Stimulated activated CD4-positive, alpha-beta T cell treated with anti-CD3 and anti-CD28 coated beads, Interleukin-1b, Interleukin-23, amount 100 ng/mL, for 4 hours (primary cell): Measurements from ENCODE around the gene ACLY.

Source experiments
- DNase-seq, 2 donors: peaks; one replicate each; pipeline ENCODE4 v3.0.0-alpha.2; 2020; ENCODE audit warnings: low read depth in 2 of 2

ACLY gene

DNA sequence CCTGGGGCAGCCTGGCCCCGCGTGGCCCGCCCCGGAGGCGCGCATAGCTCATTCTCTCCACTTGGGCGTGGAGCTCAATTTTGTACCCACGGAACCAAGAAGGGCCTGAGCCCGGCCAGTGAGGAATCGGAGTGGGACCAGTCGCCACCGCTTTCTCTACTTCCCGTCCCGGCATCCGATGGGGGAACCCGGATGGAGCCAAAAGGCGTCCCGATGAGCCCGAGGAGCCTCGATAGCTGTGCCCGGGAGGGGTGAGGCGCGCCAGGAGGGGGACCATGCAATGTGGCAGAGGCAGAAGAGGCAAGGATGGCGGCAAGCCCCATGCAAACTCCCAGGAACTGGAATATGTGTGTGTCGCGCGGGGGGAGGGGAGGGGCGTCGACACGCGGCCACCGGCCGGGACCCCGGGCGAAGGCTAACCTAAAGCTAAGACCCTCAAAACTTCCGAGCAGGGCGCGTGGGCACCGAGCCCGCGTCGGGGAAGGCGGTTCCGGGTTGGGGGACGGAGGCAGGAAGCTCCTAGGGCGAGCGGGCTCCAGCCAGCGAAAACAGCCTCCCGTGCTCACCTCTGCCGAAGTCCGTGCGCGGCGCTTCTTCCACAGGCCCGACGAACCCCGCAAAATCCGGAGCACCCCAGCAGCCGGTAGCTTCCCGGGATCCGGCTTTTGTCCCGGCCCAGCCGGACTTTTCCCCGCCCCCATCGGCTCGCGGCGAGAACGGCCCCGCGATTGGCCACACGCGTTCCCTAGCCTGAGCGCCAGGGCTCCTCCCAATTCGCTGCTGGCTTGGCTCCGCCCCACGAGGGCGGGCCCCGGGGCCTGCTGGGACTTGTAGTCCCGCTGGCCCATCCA lies at the start of gene ACLY:
ACLY (minus strand) TSS at position 638 of the 851 bp plus-strand sequence. CDS start 5,078 bp downstream, outside the sequence.
- peak; percentile 93 to 96 for DNase-seq

DNA sequence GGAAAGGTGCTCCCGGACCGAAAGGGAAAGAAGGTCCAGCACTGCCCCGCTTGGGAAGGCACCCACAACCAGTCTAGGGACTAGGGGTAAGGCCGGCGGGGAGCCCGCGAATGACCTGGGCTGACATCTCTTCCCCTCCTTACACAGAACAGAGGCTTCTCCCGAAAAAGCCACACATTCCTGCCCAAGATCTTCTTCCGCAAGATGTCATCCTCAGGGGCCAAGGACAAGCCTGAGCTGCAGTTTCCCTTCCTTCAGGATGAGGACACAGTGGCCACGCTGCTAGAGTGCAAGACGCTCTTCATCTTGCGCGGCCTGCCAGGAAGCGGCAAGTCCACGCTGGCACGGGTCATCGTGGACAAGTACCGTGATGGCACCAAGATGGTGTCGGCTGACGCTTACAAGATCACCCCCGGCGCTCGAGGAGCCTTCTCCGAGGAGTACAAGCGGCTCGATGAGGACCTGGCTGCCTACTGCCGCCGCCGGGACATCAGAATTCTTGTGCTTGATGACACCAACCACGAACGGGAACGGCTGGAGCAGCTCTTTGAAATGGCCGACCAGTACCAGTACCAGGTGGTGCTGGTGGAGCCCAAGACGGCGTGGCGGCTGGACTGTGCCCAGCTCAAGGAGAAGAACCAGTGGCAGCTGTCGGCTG lies 49.3 kb upstream of the ACLY start:
- no peak for DNase-seq

DNA sequence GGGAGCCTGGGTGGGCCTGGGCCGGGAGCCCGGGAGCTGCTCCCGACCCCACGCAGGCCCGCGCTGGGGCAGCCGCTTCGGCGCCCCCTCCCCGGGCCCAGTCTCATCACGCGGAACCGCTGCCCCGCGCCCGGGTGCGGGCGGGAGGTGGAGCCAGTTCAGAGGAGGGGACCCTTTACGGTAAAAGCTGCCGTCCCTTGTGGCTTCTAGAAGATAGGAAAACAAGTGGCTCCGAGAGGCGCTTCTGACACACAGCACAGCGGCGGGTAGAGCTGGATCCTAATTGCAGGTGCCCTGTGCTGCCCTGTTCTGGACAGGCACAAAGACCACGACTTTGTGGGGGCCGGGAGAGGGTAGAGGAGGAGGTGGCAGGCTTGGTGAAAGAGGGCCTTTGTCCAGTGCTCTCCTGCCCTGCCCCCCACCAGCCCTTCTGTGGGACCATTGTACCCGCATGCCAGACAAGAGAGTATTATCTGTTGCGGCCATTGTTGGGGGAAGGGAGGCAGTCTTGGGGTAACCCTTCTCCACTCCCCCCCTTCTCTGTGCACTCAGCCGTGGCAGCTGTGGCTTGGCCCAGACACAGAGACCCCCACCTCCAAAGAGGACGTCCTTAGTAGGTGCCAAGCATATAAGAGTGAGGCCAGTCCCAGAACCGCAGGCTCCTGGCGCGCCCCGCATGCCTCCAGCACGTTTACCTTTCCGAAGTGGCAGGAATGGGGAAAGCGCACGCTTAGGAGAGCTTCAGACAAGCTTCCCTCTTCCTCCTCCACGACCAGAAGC lies 48.6 kb upstream of the ACLY start:
- DNase-seq = peak; percentile 15 to 21

DNA sequence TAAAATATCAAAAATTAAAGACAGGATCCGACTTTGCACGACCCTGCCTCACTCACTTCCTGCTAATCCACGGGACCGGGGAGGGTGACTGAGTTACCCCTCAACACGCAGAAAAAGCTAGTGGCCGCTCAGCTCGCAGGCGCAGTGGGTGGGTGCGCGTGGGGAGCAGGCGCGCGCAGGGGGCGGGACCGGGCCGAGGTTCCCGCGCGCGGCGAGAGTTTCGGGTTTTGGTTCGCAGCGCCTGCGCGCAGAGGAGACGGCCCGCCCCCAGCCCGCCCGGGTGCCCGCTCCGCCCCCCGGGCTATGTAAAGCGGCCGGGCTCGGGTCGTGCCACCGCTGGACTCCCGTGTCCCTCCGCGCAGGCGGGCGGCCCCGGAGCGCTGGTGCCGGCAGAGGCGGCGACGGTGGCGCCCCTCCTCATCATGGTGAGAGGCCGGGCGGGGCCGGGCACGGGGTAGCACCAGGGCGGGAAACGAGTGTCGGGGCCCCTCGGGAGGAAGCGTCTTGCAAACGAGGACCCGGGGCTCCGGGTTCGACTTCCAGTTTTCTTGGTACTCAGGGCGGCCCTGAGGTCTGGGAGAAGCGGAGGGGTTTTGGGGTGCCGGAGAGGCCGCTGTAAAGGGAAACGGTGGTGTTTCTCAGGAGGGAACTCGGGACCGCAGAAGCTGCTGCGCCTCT lies 47.9 kb upstream of the ACLY start, which contains the start of gene CNP:
CNP (plus strand) TSS at position 333 of the 678 bp plus-strand sequence; CDS start at position 423, 90 bp downstream.
- DNase-seq = peak; percentile 87 to 92

DNA sequence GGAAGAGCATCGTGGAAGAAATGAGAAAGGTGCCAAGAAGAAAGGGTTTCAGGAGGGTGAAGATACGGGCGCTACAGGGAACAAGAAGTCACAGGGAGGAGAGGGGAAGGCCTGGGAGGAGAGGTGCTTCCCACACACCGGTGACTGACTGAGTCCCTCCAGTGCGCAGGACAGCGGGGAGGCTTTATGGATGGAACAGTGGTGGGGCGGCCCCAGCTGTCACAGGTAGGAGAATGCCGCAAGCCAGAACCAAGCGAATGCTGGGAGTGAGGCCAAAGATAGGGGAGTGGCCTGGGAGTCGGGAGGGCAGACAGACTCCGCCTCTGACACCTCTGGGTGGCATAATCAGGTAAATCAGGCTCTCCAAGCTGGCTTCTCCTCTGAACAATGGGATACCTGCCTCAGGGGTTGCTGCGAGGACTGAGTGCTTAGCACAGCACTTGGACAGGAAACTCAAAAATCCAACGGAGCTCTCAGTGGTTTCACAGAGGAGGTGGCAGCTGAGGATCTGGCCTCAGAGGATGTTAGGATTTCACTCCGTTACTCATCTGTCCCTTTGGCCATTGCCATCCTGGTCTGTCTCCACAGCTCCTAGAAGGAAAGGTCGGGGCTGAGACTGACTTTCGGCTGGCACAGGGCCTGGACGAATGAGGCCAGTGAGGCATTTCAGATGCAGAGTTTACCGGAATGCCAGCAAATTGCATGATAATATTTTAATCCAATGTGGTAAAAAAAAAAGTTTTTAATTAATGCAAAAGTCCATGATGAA lies 47.1 kb upstream of the ACLY start:
- DNase-seq = peak; percentile 38 to 53

DNA sequence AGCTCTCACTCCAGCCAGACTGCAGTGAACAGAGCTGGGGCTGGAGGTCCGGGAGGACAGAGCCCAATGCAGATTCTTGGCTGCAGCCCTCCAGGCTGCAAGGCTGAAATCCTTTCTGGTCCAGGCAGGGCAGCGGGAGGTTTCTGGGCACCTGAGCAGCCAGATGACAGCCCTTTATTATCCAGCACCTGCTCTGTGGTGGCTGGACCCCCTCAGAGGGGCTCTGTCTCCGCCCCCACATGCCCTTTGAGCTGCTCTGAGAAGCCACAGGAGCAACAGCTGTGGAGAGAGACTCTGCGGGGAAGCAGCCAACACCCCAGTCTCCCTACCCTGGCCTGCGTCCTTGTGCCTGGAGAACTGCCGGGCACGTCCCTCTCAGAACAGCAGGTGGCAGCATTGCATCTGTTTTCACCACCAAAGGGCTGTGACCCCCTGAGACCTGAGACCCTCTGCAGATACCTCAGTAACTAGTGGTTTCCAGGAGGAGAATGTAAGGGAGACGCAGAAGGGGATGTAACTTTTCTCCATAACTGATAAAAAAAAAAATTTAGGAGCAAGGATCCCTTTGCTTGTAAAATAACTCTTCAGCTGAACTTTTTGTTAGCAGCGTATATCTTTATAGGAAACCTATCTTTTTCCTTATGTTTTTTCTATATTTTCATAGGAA lies 44.1 kb upstream of the ACLY start:
- peak; percentile 57 to 58 for DNase-seq

DNA sequence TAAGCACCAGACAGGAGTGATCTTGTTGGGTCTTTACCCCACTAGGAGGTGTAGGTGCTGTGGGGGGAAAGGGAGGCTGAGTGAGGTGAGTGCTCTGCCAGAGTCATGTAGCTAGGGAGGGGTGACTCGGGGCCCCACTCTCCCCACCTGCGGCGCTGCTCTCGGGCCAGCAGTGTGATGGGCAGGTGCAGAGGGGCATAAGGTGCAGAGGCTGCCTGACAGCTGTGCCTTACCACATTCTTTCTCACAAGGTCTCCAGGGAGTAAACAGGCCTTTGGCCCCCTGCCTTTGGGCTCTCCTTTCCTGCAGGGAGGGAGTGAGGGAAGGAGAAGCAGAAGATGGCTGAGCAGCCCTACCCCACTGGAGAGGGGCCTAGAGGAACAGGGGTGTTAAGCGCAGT lies 43.4 kb upstream of the ACLY start:
- DNase-seq = no peak

DNA sequence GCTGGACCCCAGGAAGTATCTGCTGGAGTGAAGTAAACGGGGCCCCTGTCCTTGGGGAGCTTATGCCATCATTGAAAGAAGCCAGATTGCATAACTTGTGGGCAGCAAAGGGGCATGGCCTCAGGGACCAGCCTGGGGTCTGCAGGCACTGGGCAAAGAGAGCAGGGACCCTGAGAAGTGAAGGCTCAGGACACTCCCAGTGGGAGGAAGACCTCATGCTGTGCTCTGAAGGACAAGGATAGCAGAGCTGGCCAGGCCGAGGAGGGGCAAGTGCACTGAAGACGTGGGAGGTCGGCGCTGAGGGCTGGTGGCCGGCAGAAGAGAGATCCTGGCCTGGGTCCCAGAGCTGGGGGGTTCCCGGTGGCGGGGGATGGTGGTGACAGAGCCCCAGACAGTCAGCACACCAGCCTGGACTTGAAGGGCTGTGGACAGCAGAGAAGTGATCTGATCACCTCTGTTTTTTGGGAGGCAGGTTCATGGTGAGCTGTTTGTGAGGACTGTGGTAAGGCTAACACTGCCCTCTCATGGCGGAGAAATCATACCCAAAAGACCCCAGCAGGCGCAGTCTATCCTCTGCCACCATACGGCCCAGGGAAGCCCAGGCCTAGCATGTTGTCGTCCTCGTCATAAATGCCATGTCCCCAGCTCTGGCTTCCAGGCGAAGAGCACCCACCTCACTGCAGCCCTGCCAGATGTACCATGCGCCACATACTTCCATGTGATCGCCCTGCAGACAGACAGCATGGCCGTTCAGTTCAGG lies 40.8 kb upstream of the ACLY start:
- no peak for DNase-seq

DNA sequence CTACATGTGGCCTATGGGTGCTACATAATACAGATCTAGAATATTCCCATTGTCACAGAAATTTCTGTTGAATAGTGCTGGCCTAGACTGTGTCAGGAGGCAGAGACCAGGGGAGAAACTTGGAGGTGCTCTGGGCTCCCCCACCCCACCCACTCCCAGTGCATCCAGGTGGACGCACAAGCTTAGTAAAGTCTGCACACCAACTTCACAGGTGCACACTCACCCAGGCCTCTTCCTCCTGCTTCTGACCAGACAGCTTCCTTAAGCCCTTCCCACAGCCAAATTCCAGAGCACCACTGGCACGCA lies 40.2 kb upstream of the ACLY start:
- DNase-seq = no peak

DNA sequence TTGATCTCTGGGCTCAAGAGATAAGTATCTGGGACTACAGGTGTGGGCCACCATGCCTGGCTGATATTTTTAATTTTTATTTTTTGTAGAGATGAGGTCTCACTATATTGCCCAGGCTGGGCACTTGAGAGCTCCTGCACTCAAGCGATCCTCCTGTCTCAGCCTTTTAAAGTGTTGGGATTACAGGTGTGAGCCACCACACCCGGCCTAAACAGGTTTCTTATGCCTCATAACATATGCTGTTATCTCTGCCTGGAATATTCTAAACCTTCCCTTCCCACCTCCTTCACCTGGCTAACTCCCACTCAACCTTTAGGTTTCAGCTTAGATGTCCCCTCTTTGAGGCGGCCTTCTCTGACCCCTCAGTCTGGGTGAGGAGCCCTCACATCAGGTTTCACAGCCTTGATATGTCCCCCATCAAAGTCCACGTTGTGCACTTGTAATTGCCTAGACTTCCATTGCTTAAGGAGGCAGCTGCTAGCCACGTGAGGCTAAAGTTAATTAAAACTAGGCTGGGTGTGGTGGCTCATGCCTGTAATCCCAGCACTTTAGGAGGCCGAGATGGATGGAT lies 39.2 kb upstream of the ACLY start:
- no peak for DNase-seq

DNA sequence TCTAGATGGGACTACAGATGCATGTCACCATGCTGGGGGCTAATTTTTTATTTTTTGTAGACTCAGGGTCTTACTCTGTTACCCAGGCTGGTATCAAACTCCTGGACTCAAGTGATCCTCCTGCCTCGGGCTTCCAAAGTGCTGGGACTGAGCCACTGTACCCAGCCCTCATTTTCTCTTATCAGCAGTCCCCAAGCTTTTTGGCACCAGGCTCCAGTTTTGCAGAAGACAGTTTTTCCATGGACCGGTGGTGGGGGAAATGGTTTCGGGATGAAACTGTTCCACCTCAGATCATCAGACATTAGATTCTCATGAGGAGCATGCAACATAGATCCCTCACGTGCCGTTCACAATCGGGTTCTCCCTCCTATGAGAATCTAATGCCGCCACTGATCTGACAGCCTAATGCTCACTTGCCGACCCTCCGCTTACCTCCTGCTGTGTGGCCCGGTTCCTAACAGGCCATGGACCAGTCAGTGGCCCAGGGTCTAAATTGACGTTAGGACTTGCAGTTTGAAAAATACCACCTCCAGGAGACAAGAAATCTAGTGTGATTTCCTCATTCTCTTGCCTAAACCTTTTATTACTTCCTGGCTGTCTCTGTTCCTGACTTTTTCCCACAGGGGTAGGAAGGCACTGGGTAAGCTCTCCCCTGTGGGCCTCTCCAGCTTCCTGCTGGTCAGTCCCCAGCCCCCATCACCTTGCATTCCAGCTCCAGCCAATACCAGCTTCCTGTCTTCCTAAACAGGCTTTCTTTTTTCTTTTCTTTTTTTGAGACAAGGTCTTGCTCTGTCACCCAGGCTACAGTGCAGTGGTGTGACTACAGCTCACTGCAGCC lies 38.5 kb upstream of the ACLY start:
- no peak for DNase-seq

DNA sequence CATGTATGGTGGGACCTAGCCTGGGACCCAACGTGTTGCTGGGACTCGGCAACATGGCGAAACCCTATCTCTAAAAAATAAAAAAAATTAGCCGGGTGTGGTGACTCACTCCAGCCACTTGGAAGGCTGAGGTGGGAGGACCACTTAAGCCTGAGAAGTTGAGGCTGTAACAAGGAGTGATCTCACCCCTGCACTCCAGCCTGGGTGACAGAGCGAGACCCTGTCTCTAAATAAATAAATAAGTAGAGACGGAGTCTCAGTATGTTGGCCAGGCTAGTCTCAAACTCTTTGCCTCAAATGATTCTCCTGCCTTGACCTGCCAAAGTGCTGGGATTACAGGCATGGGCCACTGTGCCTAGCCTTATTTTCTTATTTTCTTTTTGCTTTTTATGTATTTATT lies 37.8 kb upstream of the ACLY start:
- no peak for DNase-seq

DNA sequence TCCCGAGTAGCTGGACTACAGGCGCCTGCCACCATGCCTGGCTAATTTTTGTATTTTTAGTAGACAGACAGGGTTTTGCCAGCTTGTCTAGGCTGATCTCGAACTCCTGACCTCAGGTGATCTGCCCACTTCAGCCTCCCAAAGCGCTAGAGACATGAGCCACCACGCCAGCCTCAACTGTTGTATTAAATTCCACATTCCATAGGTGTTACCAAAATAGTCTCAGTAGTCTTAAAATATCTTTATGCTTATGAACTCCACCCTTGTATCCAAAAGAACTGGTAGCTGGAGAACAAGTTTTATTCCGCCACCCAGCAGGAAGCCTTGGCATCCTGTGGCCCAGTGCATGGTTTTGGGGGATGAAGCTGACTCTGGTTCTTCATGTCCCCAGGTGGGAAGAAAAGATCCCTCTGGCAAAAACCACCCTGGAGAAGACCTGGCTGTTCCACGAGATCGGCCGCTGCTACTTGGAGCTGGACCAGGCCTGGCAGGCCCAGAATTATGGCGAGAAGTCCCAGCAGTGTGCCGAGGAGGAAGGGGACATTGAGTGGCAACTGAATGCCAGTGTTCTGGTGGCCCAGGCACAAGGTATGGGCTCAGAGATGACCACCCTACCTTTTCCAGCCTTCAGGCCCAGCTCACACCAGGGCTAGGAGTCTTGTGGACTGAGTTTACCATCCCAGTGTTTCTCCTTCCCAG lies 30.2 kb upstream of the ACLY start:
- DNase-seq = no peak

DNA sequence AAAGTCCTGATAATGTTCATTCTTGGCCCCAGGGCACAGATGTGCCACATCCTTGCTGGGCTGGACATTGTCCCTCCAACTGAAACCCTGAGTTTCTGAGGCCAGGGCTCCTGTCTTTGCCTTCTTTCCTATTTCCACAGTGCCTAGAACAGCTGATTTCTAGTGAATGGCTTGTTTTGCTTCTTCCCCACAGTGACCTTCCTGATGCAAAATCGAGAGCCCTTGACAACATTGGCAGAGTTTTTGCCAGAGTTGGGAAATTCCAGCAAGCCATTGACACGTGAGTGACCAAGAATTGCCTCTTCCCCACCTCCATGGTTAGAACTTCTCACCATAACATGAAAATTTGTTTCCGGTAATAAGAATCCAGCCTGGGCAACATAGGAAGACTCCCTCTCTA lies 26.2 kb upstream of the ACLY start:
- no peak for DNase-seq

DNA sequence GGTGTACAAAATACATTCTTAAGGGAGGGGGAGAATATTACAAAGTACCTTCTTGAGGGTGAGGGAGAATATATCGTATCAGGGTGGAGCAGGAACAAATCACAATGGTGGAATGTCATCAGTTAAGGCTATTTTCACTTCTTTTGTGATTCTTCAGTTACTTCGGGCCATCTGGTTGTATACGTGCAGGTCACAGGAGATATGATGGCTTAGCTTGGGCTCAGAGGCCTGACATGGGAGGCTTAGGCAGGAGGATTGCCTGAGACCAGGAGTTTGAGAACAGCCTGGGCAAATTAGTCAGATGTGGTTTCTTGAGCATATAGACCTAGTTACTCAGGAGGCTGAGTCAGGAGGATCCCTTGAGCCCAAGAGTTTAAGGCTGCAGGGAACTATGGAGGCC lies 24.7 kb upstream of the ACLY start:
- DNase-seq = no peak

DNA sequence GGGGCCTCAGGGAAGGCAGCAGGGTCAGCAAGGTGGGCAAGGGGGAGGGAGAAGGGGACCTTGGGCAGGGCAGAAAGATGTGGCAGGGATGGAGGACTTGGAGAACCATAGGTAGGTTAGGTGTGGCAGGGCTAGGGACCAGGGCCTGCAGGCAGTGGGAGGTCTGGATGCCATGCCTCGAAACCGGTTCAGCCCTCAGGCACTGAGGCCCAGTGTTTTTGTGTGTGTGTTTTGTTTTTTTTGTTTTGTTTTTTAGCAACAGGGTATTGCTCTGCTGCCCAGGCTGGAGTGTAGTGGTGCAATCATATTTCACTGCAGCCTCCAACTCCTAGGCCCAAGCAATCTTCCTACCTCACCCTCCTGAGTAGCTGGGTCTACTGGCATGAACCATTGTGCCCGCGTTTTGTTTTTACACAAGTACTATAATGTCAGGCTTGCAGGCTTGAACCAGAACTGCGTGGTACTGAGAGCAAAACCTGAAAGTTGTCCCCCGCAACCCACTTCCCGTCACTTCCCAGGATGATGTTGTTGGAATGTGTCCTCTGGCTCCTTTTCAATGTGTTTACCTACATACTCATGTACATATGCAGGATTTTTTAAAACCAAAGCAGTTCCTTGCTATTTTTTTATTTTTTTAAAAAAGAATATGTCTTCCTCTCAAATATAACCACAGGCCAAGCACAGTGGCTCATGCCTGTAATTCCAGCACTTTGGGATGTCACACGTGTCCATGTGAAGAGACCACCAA lies 24.0 kb upstream of the ACLY start:
- DNase-seq = no peak

DNA sequence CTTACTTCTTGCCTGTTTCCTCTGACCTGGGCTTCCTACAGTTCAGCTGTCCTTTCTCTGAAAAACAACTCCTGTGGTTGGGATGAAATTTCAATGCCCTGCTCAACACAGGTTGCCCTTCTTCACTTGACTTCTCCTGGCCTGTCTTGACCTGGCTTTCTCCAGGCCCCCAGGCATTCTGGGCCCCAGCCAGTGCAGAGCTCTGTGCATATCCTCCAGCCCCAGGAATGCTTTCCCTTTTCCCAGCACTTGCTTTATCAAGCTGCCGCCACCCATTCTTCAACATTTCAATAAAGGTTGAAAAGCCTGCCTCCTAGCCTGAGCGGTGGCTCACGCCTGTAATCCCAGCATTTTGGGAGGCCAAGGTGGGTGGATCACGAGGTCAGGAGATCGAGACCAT lies 22.4 kb upstream of the ACLY start:
- no peak for DNase-seq
